ENCODE results near the gene EFCAB6.

EFCAB6 gene

DNA sequence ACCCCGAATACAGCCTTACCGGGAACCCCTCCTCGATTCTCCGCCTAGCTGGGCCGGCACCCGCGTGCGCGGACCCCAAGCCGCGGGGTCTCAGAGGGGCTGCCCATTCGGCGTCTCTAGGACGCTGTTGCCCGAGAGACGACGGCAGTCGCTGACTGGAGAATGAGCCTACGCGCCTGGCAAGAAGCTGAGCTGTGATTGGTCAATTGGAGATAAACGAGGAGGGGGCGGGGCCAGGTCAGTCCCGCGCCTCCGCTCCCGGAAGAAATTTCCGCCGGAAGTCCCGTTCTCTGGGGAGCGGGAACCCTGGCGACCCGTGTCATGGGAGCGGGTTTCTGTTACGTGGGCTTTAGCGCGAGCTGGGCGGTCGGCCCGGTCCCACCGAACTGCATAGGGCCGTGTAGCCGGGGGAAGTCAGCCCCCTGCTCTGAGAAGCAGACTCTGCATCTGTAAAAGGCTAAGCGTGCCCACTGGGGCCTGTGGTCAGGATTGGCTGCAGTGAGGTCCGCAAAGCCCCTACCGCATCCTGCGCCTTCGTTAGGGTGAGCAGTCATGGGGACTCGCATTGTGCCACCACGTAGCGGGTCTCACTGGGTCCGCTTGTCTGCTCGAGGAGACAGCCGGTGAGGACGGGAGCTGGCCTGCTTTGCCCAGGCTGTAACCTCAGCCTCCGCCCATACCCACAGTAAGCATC is at the start of gene EFCAB6:
EFCAB6 (minus strand) TSS at position 157 of the 694 bp plus-strand sequence. CDS start 29,987 bp downstream, outside the sequence.
- Mint-ChIP-seq H3K36me3 (ENCODE audit: low read depth) (peaks cover 11% of the 10 kb centered on the region), H3K27ac (peak within 1 kb of the TSS; percentile 53 to 95 (median 94)), H3K9me3 (no peaks in the 10 kb centered on the region), H3K4me3 (peak within 1 kb of the TSS; percentile 91 to 97 (median 95)), H3K27me3 (ENCODE audit: low read depth) (no peaks in the 10 kb centered on the region), H3K4me1 (peaks cover 36% of the 10 kb centered on the region)
- TF ChIP-seq CTCF (IDR thresholded peaks at IDR 0.05; ENCODE audit: unreplicated experiment in 3 of 3) = no peak

- Mint-ChIP-seq H3K9me3 (peaks cover 9% of the 10 kb centered on the region), H3K36me3 (ENCODE audit: low read depth) (peaks cover 5% of the 10 kb centered on the region), H3K4me1 (peaks cover 8% of the 10 kb centered on the region), H3K27ac (peak overlapping the region in 1 of 3 experiments; percentile 39), H3K4me3 (peak overlapping the region; percentile 77 to 86 (median 84)), H3K27me3 (ENCODE audit: low read depth) (peaks cover 49% of the 10 kb centered on the region)
- TF ChIP-seq CTCF (IDR thresholded peaks at IDR 0.05; ENCODE audit: unreplicated experiment in 3 of 3) = no peak
Observed at GRCh38 chr22:43861529-43861928, 49.4 kb upstream of the EFCAB6 start.

DNA sequence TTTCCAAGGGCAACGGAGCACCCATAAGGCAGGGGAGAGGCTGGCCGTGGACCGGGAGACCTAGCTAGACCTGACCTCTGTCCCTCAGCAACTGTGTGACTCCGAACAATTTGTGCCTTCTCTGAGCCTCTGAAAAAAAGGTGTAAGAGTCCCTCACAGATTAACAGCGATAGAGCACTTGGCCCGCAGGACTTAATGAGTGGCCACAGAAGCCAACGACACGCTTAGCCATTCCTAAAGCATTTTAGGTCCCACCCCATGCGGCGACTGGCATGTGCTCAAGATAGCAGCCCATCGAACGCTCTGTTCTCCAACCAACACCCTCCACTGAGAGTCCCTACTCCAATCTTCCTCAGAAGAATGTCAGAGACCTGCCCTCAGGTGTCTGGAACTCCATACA is 48.7 kb upstream of the EFCAB6 start:
- Mint-ChIP-seq H3K4me3 (peak overlapping the region; percentile 77 to 86 (median 84)), H3K9me3 (peaks cover 12% of the 10 kb centered on the region), H3K36me3 (ENCODE audit: low read depth) (peaks cover 5% of the 10 kb centered on the region), H3K4me1 (peaks cover 8% of the 10 kb centered on the region), H3K27ac (no peak overlapping the region), H3K27me3 (ENCODE audit: low read depth) (peaks cover 45% of the 10 kb centered on the region)
- no peak for TF ChIP-seq CTCF (IDR thresholded peaks at IDR 0.05; ENCODE audit: unreplicated experiment in 3 of 3)

DNA sequence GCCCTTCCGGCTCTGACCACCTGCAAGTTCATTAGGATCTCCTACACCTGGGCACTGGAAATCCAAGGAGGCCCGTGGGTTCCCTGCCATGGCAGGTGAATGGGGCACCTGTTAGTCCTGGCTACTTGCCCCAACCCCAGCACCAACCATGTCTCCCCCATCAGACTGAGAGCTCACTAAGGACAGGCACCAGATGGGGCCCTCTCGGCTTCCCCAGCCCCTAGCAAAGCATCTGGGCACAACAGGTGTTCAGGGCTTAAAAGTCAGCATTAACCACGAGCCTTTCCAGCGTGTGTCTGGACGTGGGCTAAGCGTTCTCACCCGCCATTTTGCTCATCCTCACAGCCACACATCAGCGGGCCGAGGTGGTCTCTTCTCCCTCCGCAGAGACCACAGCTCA is 48.0 kb upstream of the EFCAB6 start:
- H3K4me3 Mint-ChIP-seq = peak overlapping the region; percentile 77 to 86 (median 84)

DNA sequence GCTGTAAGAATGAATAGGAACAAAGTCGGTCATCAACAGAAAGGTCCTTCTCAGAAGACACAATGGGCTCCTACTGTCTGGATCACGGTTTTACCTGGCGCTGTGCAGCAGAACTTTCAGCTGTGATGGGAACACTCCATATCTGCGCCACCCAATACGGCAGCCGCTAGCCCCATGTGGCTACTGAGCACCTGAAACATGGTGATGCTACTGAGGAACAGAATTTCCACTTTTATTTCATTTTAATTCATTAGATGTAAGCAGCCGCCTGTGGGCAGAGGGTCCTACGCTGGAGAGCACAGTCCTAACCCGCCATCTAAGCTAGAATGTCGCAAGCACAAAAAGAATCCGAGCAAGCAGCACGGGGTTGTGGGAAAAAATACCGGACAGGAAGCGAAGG is 47.5 kb upstream of the EFCAB6 start:
- H3K36me3 Mint-ChIP-seq (ENCODE audit: low read depth) = peaks cover 5% of the 10 kb centered on the region
- H3K4me3 Mint-ChIP-seq = peak overlapping the region; percentile 13 to 69 (median 26)
- peaks cover 38% of the 10 kb centered on the region for H3K27me3 Mint-ChIP-seq (ENCODE audit: low read depth)
- H3K27ac Mint-ChIP-seq = no peak overlapping the region
- TF ChIP-seq CTCF (IDR thresholded peaks at IDR 0.05; ENCODE audit: unreplicated experiment in 3 of 3) = no peak
- peaks cover 12% of the 10 kb centered on the region for H3K9me3 Mint-ChIP-seq
- H3K4me1 Mint-ChIP-seq = peaks cover 8% of the 10 kb centered on the region

More for the DNA sequence above, 48.0 kb upstream of the EFCAB6 start:
- H3K4me1 Mint-ChIP-seq = peaks cover 8% of the 10 kb centered on the region
- H3K27me3 Mint-ChIP-seq (ENCODE audit: low read depth) = peaks cover 43% of the 10 kb centered on the region
- H3K27ac Mint-ChIP-seq = no peak overlapping the region
- peaks cover 12% of the 10 kb centered on the region for H3K9me3 Mint-ChIP-seq
- no peak for TF ChIP-seq CTCF (IDR thresholded peaks at IDR 0.05; ENCODE audit: unreplicated experiment in 3 of 3)
- peaks cover 5% of the 10 kb centered on the region for H3K36me3 Mint-ChIP-seq (ENCODE audit: low read depth)

DNA sequence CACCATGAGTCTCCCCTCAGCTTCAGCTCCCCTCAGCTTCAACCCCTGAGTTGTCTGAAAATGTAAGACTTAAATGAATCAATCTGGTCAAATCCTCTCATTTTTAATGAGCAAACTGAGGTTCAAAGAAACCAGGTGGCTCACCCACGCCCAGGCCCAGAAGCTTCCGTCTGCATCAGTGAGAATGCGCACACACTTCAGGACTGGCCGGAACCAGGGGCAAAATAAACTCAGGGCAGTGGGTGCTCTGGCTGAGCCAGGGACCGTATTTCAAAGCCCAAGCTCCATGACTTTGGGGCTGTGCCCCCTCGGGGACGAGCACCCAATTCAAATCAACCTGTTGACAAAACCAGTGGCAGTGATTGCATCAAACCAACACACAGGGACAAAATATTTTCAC is 47.1 kb upstream of the EFCAB6 start:
- H3K36me3 Mint-ChIP-seq (ENCODE audit: low read depth) = peaks cover 5% of the 10 kb centered on the region
- H3K9me3 Mint-ChIP-seq = peaks cover 12% of the 10 kb centered on the region
- peaks cover 8% of the 10 kb centered on the region for H3K4me1 Mint-ChIP-seq
- TF ChIP-seq CTCF (IDR thresholded peaks at IDR 0.05; ENCODE audit: unreplicated experiment in 3 of 3) = no peak
- H3K27ac Mint-ChIP-seq = no peak overlapping the region
- H3K27me3 Mint-ChIP-seq (ENCODE audit: low read depth) = peaks cover 34% of the 10 kb centered on the region
- H3K4me3 Mint-ChIP-seq = peak overlapping the region in 2 of 3 experiments; percentile 26 to 69
